Measurements from ENCODE around the gene THBS1.

THBS1 gene

DNA sequence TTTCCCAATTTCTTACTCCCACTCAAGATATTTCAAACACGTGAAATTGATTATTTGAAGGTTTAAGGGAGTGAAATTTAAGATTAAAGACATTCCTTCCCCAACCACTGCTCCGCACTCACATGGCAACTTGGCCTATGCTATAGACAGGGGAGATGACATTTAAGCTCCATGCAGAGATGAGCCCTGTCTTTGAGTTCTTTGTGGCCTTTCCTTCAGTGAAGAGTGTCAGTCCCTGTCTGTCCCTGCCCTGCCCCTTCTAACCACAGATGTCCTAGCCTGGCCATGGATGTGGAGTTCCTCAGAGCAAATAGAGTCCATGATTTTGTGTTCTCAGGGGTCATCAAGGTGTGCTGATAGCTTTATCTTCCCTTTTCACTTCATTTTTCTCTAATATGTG is 29.4 kb upstream of the THBS1 start:
- H3K27ac ChIP-seq (ENCODE audit: low read length), result no peak overlapping the region
- H3K9me3 ChIP-seq (ENCODE audit: control insufficient read depth, low read depth, low read length), result no peaks in the 10 kb centered on the region
- no peak overlapping the region for H3K9ac ChIP-seq (ENCODE audit: low read length)
- H3K4me3 ChIP-seq (ENCODE audit: low read length), result no peak overlapping the region
- no peaks in the 10 kb centered on the region for H3K36me3 ChIP-seq (ENCODE audit: control insufficient read depth, low read depth, low read length)
- H3K4me1 ChIP-seq (ENCODE audit: control insufficient read depth, low read depth, low read length), result peaks cover 3% of the 10 kb centered on the region
- H3K27me3 ChIP-seq (ENCODE audit: control insufficient read depth, insufficient read depth, low read length), result no peaks in the 10 kb centered on the region

DNA sequence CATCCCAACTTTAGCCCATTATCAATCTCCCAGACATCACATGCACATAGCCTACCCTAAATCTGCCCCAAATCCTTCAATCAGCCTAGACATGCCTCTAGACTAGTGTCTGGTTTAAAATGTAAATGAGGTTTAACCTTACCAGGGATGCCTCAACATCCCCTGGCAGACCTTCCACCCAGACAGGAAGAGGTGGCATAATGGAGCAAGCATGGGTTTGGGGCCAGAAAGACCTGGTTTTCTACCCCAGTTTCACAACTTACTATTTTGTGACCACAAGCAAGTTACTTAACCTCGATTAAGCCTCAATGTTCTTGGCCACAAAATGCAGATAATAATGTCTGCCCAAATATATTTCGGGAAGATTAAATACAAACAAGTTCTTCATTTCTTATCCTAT is 28.3 kb upstream of the THBS1 start:
- Histone ChIP-seq H3K27ac (ENCODE audit: low read length) (no peak overlapping the region), H3K4me1 (ENCODE audit: control insufficient read depth, low read depth, low read length) (peaks cover 3% of the 10 kb centered on the region), H3K27me3 (ENCODE audit: control insufficient read depth, insufficient read depth, low read length) (no peaks in the 10 kb centered on the region), H3K9ac (ENCODE audit: low read length) (no peak overlapping the region), H3K4me3 (ENCODE audit: low read length) (no peak overlapping the region), H3K36me3 (ENCODE audit: control insufficient read depth, low read depth, low read length) (no peaks in the 10 kb centered on the region), H3K9me3 (ENCODE audit: control insufficient read depth, low read depth, low read length) (no peaks in the 10 kb centered on the region)

DNA sequence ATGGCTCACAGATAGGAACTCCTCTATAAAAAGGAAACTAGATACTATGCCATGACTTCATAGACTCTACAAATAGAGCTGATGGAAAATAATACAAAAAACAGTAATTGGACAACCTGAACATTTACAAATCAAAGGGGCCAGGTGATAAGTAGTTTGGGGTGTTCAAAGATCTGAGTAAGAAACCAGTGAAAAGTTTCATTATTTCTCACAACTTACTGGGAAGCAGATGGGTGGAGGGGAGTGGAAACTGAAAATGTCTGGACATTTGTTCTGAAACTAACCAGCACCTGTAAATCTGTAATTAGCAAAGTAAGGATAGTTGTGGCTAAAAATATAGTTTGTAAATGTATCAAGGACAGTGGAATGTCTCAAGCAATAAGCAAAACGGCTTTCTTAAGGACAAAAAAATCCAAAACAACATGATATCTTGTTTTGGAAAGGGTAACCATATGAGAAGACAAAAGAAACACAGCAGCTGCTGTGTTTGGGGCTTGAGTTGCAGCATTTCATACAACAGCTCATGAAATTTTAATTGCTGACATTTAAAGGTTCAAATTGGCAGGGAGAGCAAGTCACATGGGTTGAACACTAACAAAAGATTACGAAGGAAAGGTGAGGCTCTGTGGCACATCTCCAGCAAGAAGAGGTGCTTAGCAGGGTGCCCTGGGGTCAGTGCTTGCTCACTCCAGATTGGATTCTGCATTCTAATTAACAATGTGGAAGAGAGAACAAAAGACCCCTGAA is 26.8 kb upstream of the THBS1 start:
- H3K27me3 ChIP-seq (ENCODE audit: control insufficient read depth, insufficient read depth, low read length), result no peaks in the 10 kb centered on the region
- H3K9me3 ChIP-seq (ENCODE audit: control insufficient read depth, low read depth, low read length), result no peaks in the 10 kb centered on the region
- no peak overlapping the region for H3K9ac ChIP-seq (ENCODE audit: low read length)
- no peak overlapping the region for H3K4me3 ChIP-seq (ENCODE audit: low read length)
- peaks cover 3% of the 10 kb centered on the region for H3K4me1 ChIP-seq (ENCODE audit: control insufficient read depth, low read depth, low read length)
- no peak overlapping the region for H3K27ac ChIP-seq (ENCODE audit: low read length)
- no peaks in the 10 kb centered on the region for H3K36me3 ChIP-seq (ENCODE audit: control insufficient read depth, low read depth, low read length)

DNA sequence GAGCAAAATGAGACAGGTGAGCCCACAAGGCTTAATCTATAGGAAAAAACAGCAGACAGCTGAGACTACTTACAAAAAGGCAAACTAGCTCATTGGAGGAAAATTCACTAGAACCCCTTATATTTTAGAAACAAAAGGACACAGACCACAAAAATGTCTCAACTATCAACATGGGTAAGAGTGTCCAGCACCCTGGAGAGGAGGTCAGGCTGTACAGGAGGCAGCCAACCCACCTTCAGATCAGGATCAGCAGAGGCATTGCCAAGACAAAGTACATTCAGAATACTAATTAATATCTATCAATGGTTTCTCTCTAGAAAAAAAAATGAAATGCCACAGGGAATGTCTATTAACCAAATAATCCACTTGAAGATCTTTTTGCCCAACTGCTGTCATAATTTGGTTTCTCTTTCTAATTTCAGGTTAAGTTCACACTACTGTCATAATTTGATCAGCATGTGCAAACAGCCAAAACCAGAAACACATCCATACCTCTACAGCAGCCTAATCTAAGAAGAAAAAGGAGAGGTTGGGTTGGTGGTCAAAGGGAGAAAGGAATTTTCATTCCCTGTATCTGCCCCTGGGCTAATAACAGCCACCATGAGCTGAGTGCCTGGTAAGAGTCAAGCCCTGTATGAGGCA is 26.0 kb upstream of the THBS1 start:
- Histone ChIP-seq H3K4me3 (ENCODE audit: low read length) (no peak overlapping the region), H3K9me3 (ENCODE audit: control insufficient read depth, low read depth, low read length) (no peaks in the 10 kb centered on the region), H3K9ac (ENCODE audit: low read length) (no peak overlapping the region), H3K27me3 (ENCODE audit: control insufficient read depth, insufficient read depth, low read length) (no peaks in the 10 kb centered on the region), H3K4me1 (ENCODE audit: control insufficient read depth, low read depth, low read length) (peaks cover 3% of the 10 kb centered on the region), H3K36me3 (ENCODE audit: control insufficient read depth, low read depth, low read length) (no peaks in the 10 kb centered on the region), H3K27ac (ENCODE audit: low read length) (no peak overlapping the region)

DNA sequence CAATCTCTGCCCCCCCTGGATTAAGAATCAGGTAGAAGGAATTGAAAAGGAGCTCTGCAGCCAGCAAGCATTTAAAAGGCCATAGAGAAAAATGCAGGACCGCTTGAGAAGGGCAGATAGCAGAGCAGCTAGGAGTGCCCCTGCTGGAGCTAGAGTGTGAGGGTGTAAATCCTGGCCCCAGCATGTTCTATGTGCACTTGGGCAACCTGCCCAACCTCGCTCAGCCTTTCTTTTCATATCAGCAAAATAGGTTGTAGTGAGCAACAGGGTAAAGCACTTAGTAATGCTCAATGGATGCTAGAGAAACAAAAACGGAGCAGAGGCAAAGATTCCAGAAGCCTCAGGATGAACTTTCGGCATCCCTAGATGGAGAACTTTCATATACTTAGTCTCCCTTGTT is 25.0 kb upstream of the THBS1 start:
- no peaks in the 10 kb centered on the region for H3K36me3 ChIP-seq (ENCODE audit: control insufficient read depth, low read depth, low read length)
- H3K4me1 ChIP-seq (ENCODE audit: control insufficient read depth, low read depth, low read length), result peaks cover 3% of the 10 kb centered on the region
- H3K9me3 ChIP-seq (ENCODE audit: control insufficient read depth, low read depth, low read length), result no peaks in the 10 kb centered on the region
- no peak overlapping the region for H3K4me3 ChIP-seq (ENCODE audit: low read length)
- H3K9ac ChIP-seq (ENCODE audit: low read length), result no peak overlapping the region
- no peak overlapping the region for H3K27ac ChIP-seq (ENCODE audit: low read length)
- H3K27me3 ChIP-seq (ENCODE audit: control insufficient read depth, insufficient read depth, low read length), result no peaks in the 10 kb centered on the region

DNA sequence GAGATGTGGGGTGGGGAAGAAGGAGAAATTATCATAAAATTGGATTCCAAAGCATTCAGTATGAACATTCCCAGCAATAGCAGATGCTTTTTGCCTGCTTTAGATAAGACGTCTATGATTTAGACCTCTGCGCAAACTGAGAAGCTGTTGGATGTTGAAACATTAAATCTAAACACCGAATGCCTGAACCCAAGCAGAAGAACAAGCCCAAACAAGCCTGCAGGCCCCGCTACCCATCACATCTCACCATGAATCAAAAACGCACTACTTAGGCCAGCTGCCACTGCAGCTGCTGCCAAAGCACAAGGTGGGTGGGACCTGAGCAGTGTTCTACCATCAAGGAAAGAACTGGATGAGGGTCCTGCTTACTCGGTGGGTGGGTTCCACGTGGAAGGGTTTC is 24.4 kb upstream of the THBS1 start:
- no peaks in the 10 kb centered on the region for H3K9me3 ChIP-seq (ENCODE audit: control insufficient read depth, low read depth, low read length)
- no peaks in the 10 kb centered on the region for H3K36me3 ChIP-seq (ENCODE audit: control insufficient read depth, low read depth, low read length)
- no peaks in the 10 kb centered on the region for H3K27me3 ChIP-seq (ENCODE audit: control insufficient read depth, insufficient read depth, low read length)
- no peak overlapping the region for H3K4me3 ChIP-seq (ENCODE audit: low read length)
- H3K27ac ChIP-seq (ENCODE audit: low read length), result no peak overlapping the region
- H3K4me1 ChIP-seq (ENCODE audit: control insufficient read depth, low read depth, low read length), result peaks cover 3% of the 10 kb centered on the region
- no peak overlapping the region for H3K9ac ChIP-seq (ENCODE audit: low read length)

DNA sequence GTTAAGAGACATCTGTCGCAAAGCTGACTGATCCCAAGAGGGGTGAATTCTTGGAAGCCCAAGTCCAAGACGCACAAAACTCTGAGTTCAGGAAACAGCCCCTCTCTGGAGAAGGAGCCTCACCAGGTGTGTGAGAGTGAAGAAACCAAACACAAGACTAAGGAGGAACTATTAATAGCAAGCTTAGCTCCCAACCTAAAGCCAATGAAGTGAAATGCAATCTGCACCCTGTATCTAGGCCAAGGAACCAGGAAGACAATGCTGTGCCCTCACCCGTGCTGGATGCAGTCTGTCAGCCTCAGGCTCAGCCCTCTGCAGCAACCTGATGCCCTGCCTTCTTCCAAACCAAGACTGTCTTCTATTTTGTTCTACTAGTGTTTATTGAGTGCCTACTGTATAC is 22.5 kb upstream of the THBS1 start:
- H3K36me3 ChIP-seq (ENCODE audit: control insufficient read depth, low read depth, low read length), result no peaks in the 10 kb centered on the region
- no peaks in the 10 kb centered on the region for H3K27me3 ChIP-seq (ENCODE audit: control insufficient read depth, insufficient read depth, low read length)
- H3K4me3 ChIP-seq (ENCODE audit: low read length), result no peak overlapping the region
- H3K9ac ChIP-seq (ENCODE audit: low read length), result no peak overlapping the region
- peaks cover 3% of the 10 kb centered on the region for H3K4me1 ChIP-seq (ENCODE audit: control insufficient read depth, low read depth, low read length)
- H3K27ac ChIP-seq (ENCODE audit: low read length), result no peak overlapping the region
- H3K9me3 ChIP-seq (ENCODE audit: control insufficient read depth, low read depth, low read length), result no peaks in the 10 kb centered on the region

DNA sequence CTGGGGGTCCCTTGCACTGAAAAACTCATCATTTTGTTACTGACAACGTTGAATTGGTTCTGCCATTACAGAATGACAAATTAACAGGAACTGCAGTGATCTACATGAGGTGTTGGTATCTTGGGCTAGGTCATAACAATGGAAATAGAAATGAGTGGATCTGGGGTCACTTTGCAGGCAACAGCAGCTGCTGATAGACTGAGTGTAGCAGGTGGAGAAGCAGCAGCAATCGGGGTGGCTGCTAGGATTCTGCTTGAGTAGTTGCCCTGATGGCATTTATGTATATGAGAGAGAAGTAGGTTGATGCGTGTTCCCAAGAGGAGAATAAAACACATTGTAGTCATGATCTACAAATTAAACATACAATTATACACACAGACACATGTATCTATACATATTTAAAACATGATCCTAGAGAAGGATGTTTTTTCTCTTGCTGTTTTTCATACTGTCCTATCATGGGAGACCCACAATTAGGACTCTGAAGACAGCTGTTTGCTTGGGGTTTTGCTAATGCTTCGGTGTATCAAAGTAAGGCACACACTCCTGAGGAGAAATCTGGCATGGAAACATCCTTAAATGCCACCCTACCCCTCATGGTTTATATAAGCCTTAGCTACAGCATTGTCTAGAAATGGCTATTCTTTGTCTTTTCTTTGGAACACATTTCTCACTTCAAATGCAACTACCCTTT is 15.8 kb upstream of the THBS1 start:
- Histone ChIP-seq H3K27me3 (ENCODE audit: control insufficient read depth, insufficient read depth, low read length) (no peaks in the 10 kb centered on the region), H3K4me1 (ENCODE audit: control insufficient read depth, low read depth, low read length) (no peaks in the 10 kb centered on the region), H3K36me3 (ENCODE audit: control insufficient read depth, low read depth, low read length) (no peaks in the 10 kb centered on the region), H3K9me3 (ENCODE audit: control insufficient read depth, low read depth, low read length) (no peaks in the 10 kb centered on the region), H3K4me3 (ENCODE audit: low read length) (no peak overlapping the region), H3K9ac (ENCODE audit: low read length) (no peak overlapping the region), H3K27ac (ENCODE audit: low read length) (no peak overlapping the region)

DNA sequence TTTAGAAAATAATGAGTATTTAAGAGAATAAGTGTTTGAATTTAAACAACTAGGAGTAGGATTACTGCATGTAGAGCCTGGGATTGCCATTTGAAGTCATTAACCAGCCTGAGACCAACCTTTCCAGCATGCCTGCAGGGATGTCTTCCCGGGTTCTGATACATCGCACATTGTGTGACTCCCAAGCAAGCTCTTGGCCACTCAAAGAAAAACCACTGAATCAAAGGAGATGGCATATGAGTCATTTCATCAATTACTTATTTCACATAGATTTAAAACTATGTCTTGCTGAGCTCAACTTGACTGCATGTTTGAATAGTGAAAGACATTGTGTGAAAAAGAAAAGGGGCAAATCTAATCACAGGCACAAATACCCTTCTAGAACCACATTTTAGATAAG is 15.0 kb upstream of the THBS1 start:
- no peaks in the 10 kb centered on the region for H3K4me1 ChIP-seq (ENCODE audit: control insufficient read depth, low read depth, low read length)
- no peak overlapping the region for H3K27ac ChIP-seq (ENCODE audit: low read length)
- H3K9ac ChIP-seq (ENCODE audit: low read length), result no peak overlapping the region
- H3K27me3 ChIP-seq (ENCODE audit: control insufficient read depth, insufficient read depth, low read length), result no peaks in the 10 kb centered on the region
- H3K36me3 ChIP-seq (ENCODE audit: control insufficient read depth, low read depth, low read length), result no peaks in the 10 kb centered on the region
- no peaks in the 10 kb centered on the region for H3K9me3 ChIP-seq (ENCODE audit: control insufficient read depth, low read depth, low read length)
- no peak overlapping the region for H3K4me3 ChIP-seq (ENCODE audit: low read length)

DNA sequence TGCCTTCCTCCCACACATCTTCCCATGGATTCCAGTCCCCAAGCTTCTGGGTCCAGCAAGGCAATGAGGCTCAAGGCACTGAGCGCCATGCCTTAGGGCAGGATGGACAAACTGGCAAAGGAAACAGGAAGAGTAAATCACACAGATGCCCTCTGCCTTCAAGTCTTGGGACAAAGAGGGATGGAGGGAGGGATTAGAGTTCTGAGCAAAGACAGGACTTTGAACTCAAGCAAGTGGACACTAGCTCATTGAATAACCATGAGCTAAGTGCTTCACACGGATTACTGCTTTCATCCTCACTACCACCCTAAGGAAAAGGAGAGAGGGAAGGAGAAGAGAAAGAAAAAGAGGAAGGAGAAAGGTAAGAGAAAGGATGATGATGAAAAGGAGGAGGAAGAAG is 7.6 kb upstream of the THBS1 start:
- no peak overlapping the region for H3K9ac ChIP-seq (ENCODE audit: low read length)
- H3K4me3 ChIP-seq (ENCODE audit: low read length), result no peak overlapping the region
- no peak overlapping the region for H3K27ac ChIP-seq (ENCODE audit: low read length)
- H3K36me3 ChIP-seq (ENCODE audit: control insufficient read depth, low read depth, low read length), result no peaks in the 10 kb centered on the region
- H3K4me1 ChIP-seq (ENCODE audit: control insufficient read depth, low read depth, low read length), result no peaks in the 10 kb centered on the region
- no peaks in the 10 kb centered on the region for H3K9me3 ChIP-seq (ENCODE audit: control insufficient read depth, low read depth, low read length)
- peaks cover under 1% of the 10 kb centered on the region for H3K27me3 ChIP-seq (ENCODE audit: control insufficient read depth, insufficient read depth, low read length)

DNA sequence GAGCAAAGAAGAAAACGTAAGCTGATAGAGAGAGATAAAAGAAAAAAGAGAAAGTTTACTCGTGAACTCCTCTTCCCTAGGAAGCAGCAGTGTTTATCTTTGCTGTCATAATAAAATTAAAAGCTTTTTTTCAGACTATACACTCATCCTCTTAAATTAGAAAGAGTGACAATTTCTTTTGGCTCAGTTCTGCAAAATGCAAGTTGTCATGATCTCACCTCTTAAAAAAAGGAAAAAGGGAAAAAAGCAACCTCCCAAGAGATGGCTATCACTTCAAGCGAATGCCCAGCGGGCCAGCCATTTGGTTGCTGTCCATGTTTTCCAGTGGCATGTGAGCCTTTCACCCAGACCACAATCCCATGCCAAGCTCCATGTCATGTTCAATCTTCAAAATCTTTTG is 7.0 kb upstream of the THBS1 start:
- Histone ChIP-seq H3K9ac (ENCODE audit: low read length) (no peak overlapping the region), H3K36me3 (ENCODE audit: control insufficient read depth, low read depth, low read length) (no peaks in the 10 kb centered on the region), H3K27ac (ENCODE audit: low read length) (no peak overlapping the region), H3K4me1 (ENCODE audit: control insufficient read depth, low read depth, low read length) (peaks cover 5% of the 10 kb centered on the region), H3K9me3 (ENCODE audit: control insufficient read depth, low read depth, low read length) (no peaks in the 10 kb centered on the region), H3K27me3 (ENCODE audit: control insufficient read depth, insufficient read depth, low read length) (peaks cover 6% of the 10 kb centered on the region), H3K4me3 (ENCODE audit: low read length) (no peak overlapping the region)

DNA sequence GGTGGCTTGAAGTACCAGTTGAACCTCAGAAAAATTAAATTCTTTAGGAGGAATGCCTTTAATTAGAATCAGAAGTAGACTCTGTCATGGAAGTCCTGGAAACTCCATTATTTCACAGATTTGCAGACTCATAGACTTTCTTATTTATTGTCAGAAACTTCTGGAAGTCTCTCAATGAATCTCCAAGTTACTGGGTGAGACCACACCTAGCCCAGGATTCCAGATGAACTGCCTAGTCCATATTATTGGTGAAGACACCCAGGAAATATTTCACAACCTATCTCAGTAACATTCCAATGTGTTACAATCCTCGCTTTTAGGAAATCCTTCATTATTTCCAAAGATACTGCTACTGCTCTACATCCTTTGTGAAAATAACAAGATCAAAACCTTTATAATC is 6.5 kb upstream of the THBS1 start:
- H3K9me3 ChIP-seq (ENCODE audit: control insufficient read depth, low read depth, low read length), result no peaks in the 10 kb centered on the region
- H3K27me3 ChIP-seq (ENCODE audit: control insufficient read depth, insufficient read depth, low read length), result peaks cover 10% of the 10 kb centered on the region
- no peaks in the 10 kb centered on the region for H3K36me3 ChIP-seq (ENCODE audit: control insufficient read depth, low read depth, low read length)
- no peak overlapping the region for H3K27ac ChIP-seq (ENCODE audit: low read length)
- H3K9ac ChIP-seq (ENCODE audit: low read length), result no peak overlapping the region
- H3K4me1 ChIP-seq (ENCODE audit: control insufficient read depth, low read depth, low read length), result peaks cover 11% of the 10 kb centered on the region
- no peak overlapping the region for H3K4me3 ChIP-seq (ENCODE audit: low read length)
